HEK293 (cell line): Measurements from ENCODE around the gene FAF2.
A peak's percentile ranks its signal among the peaks of the same experiment; 100 is the strongest.

ENCODE experiments used
- CTCF ChIA-PET: fragments of 350-600 bp; formaldehyde crosslinking; extraction: SDS; loops from one replicate; lab custom pipeline; 2021; ENCODE audit warnings: antibody characterized with exemption; lab: Yijun Ruan, JAX
- POLR2A ChIA-PET: fragments of 300-600 bp; formaldehyde crosslinking; extraction: SDS; loops from one replicate; lab custom pipeline; 2020; ENCODE audit warnings: antibody characterized with exemption, inconsistent platforms; lab: Yijun Ruan, JAX
- H3K27ac ChIP-seq: fragments of 200-500 bp; sonication (Bioruptor generic); 2 replicates; pipeline ENCODE4 v1.5.1; 2014; ENCODE audit warnings: low read depth, low read length, control low read depth, inconsistent platforms; ENCODE audit errors: extremely low read depth
- H3K36me3 ChIP-seq, 2 experiments: fragments of 200-500 bp in 1 of 2; sonication (Bioruptor generic) in 1 of 2; 1 replicate in 1 of 2; 2 replicates in 1 of 2; pipeline ENCODE4 v1.5.1; 2014 to 2017; ENCODE audit warnings: inconsistent platforms in 2 of 2, low read length in 2 of 2; ENCODE audit not compliant: control insufficient read depth in 2 of 2, insufficient read depth in 1 of 2
- H3K4me1 ChIP-seq: fragments of 200-500 bp; sonication (Bioruptor generic); 2 replicates; pipeline ENCODE4 v1.5.1; 2014; ENCODE audit warnings: mild to moderate bottlenecking, low read length, inconsistent platforms; ENCODE audit not compliant: control insufficient read depth, insufficient read depth
- H3K4me3 ChIP-seq: 2 replicates; pipeline ENCODE4 v1.5.1; 2011; ENCODE audit warnings: low read depth, mild to moderate bottlenecking, control low read depth, low read length, moderate library complexity
- H3K9me3 ChIP-seq: fragments of 200-500 bp; sonication (Bioruptor generic); 2 replicates; pipeline ENCODE4 v1.5.1; 2014; ENCODE audit warnings: low read depth, low read length, inconsistent platforms; ENCODE audit not compliant: control insufficient read depth, insufficient read depth
- BCL11A ChIP-seq: fragments of 450-650 bp; formaldehyde crosslinking; IDR thresholded peaks from 2 replicates; pipeline ENCODE4 v1.5.1; 2016; ENCODE audit warnings: low read depth, missing biosample characterization, missing genetic modification characterization
- FEZF1 ChIP-seq: fragments of 450-650 bp; formaldehyde crosslinking; IDR thresholded peaks from 2 replicates; pipeline ENCODE4 v1.5.1; 2016; ENCODE audit warnings: missing biosample characterization, missing genetic modification characterization
- HIC1 ChIP-seq: fragments of 450-650 bp; formaldehyde crosslinking; IDR thresholded peaks from 2 replicates; pipeline ENCODE4 v1.5.1; 2016; ENCODE audit warnings: missing biosample characterization, missing genetic modification characterization
- HOXA7 ChIP-seq: sonication (generic); formaldehyde crosslinking; IDR thresholded peaks from 2 replicates; pipeline ENCODE4 v1.8.1; 2022; ENCODE audit warnings: missing genetic modification reagents, borderline replicate concordance
- PATZ1 ChIP-seq: fragments of 450-650 bp; formaldehyde crosslinking; IDR thresholded peaks from 2 replicates; pipeline ENCODE4 v1.5.1; 2016; ENCODE audit warnings: missing biosample characterization, missing genetic modification characterization
- SCRT2 ChIP-seq: fragments of 450-650 bp; formaldehyde crosslinking; IDR thresholded peaks from 2 replicates; pipeline ENCODE4 v1.5.1; 2016; ENCODE audit warnings: missing biosample characterization, missing genetic modification characterization
- SETDB1 ChIP-seq: IDR thresholded peaks from one replicate; pipeline ENCODE4 v1.6.1; 2017; ENCODE audit warnings: mild to moderate bottlenecking, low read length, moderate library complexity, mixed read lengths; ENCODE audit not compliant: insufficient read length
- SP7 ChIP-seq: fragments of 450-650 bp; formaldehyde crosslinking; IDR thresholded peaks from 2 replicates; pipeline ENCODE4 v1.5.1; 2016; ENCODE audit warnings: missing biosample characterization, missing genetic modification characterization
- ZFP41 ChIP-seq: fragments of 450-650 bp; formaldehyde crosslinking; IDR thresholded peaks from 2 replicates; pipeline ENCODE4 v1.5.1; 2016; ENCODE audit warnings: missing biosample characterization, missing genetic modification characterization, borderline replicate concordance
- ZNF121 ChIP-seq: fragments of 450-650 bp; formaldehyde crosslinking; IDR thresholded peaks from 2 replicates; pipeline ENCODE4 v1.5.1; 2016; ENCODE audit warnings: missing biosample characterization, missing genetic modification characterization
- ZNF132 ChIP-seq: fragments of 450-650 bp; formaldehyde crosslinking; IDR thresholded peaks from 2 replicates; pipeline ENCODE4 v1.5.1; 2017; ENCODE audit warnings: missing biosample characterization, missing genetic modification characterization, borderline replicate concordance
- ZNF148 ChIP-seq: fragments of 450-650 bp; formaldehyde crosslinking; IDR thresholded peaks from 2 replicates; pipeline ENCODE4 v1.5.0; 2017; ENCODE audit warnings: missing biosample characterization, missing genetic modification characterization, borderline replicate concordance
- ZNF157 ChIP-seq: fragments of 450-650 bp; formaldehyde crosslinking; IDR thresholded peaks from 2 replicates; pipeline ENCODE4 v1.5.1; 2016; ENCODE audit warnings: missing biosample characterization, missing genetic modification characterization
- ZNF184 ChIP-seq: fragments of 450-650 bp; IDR thresholded peaks from 2 replicates; pipeline ENCODE4 v1.5.1; 2018; ENCODE audit warnings: missing biosample characterization, mild to moderate bottlenecking, missing genetic modification characterization
- ZNF274 ChIP-seq, 2 experiments: fragments of 200-500 bp in 1 of 2; fragments of 450-650 bp in 1 of 2; sonication (Bioruptor generic) in 1 of 2; formaldehyde crosslinking in 1 of 2; IDR thresholded peaks; 2 replicates each; pipeline versions ENCODE4 v1.5.1 to v1.6.1; 2014 to 2016; ENCODE audit warnings: borderline replicate concordance in 1 of 2, inconsistent platforms in 1 of 2, low read length in 1 of 2, missing biosample characterization in 1 of 2, missing genetic modification characterization in 1 of 2
- ZNF350 ChIP-seq: fragments of 450-650 bp; formaldehyde crosslinking; IDR thresholded peaks from 2 replicates; pipeline ENCODE4 v1.5.0; 2017; ENCODE audit warnings: missing biosample characterization, mild to moderate bottlenecking, missing genetic modification characterization
- ZNF362 ChIP-seq: fragments of 450-650 bp; formaldehyde crosslinking; IDR thresholded peaks from 2 replicates; pipeline ENCODE4 v1.5.1; 2016; ENCODE audit warnings: missing biosample characterization, missing genetic modification characterization
- ZNF501 ChIP-seq: fragments of 450-650 bp; formaldehyde crosslinking; IDR thresholded peaks from 2 replicates; pipeline ENCODE4 v1.5.1; 2016; ENCODE audit warnings: missing biosample characterization, missing genetic modification characterization
- ZNF629 ChIP-seq: fragments of 450-650 bp; formaldehyde crosslinking; IDR thresholded peaks from 2 replicates; pipeline ENCODE4 v1.5.1; 2017; ENCODE audit warnings: missing biosample characterization, missing genetic modification characterization
- ZNF785 ChIP-seq: fragments of 450-650 bp; formaldehyde crosslinking; IDR thresholded peaks from 2 replicates; pipeline ENCODE4 v1.5.1; 2016; ENCODE audit warnings: missing biosample characterization, missing genetic modification characterization
- ZSCAN23 ChIP-seq: fragments of 450-650 bp; formaldehyde crosslinking; IDR thresholded peaks from 2 replicates; pipeline ENCODE4 v1.5.1; 2016; ENCODE audit warnings: missing biosample characterization, missing genetic modification characterization
- TF ChIP-seq, protein P1 (sequence below): fragments of 450-650 bp; formaldehyde crosslinking; IDR thresholded peaks from 2 replicates; pipeline ENCODE4 v1.5.1; 2016; ENCODE audit warnings: missing biosample characterization, missing genetic modification characterization, low read depth

Gene FAF2

DNA sequence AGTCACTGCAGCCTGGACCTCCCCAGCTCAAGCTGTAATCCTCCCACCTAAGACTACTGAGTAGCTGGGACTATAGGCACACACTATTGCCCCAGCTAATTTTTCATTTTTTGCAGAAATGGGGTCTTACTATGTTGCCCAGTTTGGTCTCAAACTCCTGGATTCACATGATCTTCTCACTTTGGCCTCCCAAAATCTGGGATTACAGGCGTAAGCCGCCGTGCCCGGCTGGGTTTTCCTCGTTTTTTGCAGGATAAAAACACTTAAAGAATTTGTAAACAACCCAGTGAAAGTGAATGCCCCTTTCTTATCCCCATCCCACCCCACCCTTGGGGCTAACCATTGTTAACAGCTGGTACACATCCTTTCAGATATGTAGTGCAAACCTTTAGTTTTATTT lies 39.6 kb upstream of the FAF2 start:
- Histone ChIP-seq H3K27ac (no peak overlapping the region), H3K9me3 (no peaks in the 10 kb centered on the region), H3K4me3 (no peak overlapping the region), H3K36me3 (peaks cover 8 to 47% of the 10 kb centered on the region in 2 experiments; a peak in 2 of 3 replicates), H3K4me1 (no peaks in the 10 kb centered on the region)
- TF ChIP-seq ZNF121 (tag by site-specific recombination) (peak; percentile 53; the same call in 1 of the 2 replicates), ZNF362 (tag by site-specific recombination) (no peak)
- CTCF ChIA-PET = no interaction called here
- POLR2A ChIA-PET = interaction anchor here (0.6 to 0.9 kb wide), 3 partner anchors 81 to 173 kb away, joined by 3 to 4 read pairs (median 3); no protein-coding TSS in a partner anchor

DNA sequence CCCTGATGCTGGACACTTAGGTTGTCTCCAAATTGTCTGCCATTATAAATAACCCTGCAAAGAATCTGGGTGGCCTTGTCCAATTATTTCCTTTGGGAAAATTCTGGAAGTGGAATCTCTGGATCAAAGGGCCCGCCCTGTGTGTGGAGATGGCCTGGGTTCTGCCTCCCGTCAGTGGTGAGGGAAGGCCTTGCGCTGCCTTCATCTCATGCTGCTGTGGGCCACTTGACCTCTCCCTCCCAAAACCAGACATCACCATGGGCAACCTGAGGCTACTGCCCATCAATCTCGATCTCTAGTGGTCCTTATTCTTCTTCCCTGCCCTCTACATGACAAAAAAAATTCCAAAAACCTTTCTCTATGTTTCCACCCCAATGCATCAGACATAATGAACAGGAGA lies 38.4 kb upstream of the FAF2 start:
- H3K27ac ChIP-seq = no peak overlapping the region
- ChIA-PET CTCF (interaction anchor here (1.0 kb wide), 1 partner anchor 38 kb away, joined by 3 read pairs; no protein-coding TSS in a partner anchor), POLR2A (no interaction called here)
- H3K4me1 ChIP-seq = no peaks in the 10 kb centered on the region
- H3K36me3 ChIP-seq = peaks cover 8 to 46% of the 10 kb centered on the region in 2 experiments; a peak in 2 of 3 replicates
- no peaks in the 10 kb centered on the region for H3K9me3 ChIP-seq
- TF ChIP-seq ZNF785 (tag by site-specific recombination) (no peak), ZFP41 (tag by site-specific recombination) (no peak), BCL11A (tag by site-specific recombination) (no peak), ZSCAN23 (tag by site-specific recombination) (no peak), ZNF350 (tag by site-specific recombination) (no peak), ZNF184 (tag by site-specific recombination) (no peak), ZNF157 (tag by site-specific recombination) (no peak), PATZ1 (tag by site-specific recombination) (no peak), HIC1 (tag by site-specific recombination) (no peak), ZNF274 (IDR thresholded peaks at IDR 0.05; ENCODE audit: low read length) (no peak), ZNF274 (tag by site-specific recombination; IDR thresholded peaks at IDR 0.05; ENCODE audit: borderline replicate concordance) (no peak), SCRT2 (no peak), ZNF132 (tag by site-specific recombination) (no peak), SP7 (tag by site-specific recombination) (no peak), ZNF629 (no peak), ZNF148 (no peak), SETDB1 (no peak), ZNF501 (tag by site-specific recombination) (no peak), HOXA7 (CRISPR knock-in tag) (no peak), FEZF1 (tag by site-specific recombination) (no peak)
- TF ChIP-seq, protein P1, sequence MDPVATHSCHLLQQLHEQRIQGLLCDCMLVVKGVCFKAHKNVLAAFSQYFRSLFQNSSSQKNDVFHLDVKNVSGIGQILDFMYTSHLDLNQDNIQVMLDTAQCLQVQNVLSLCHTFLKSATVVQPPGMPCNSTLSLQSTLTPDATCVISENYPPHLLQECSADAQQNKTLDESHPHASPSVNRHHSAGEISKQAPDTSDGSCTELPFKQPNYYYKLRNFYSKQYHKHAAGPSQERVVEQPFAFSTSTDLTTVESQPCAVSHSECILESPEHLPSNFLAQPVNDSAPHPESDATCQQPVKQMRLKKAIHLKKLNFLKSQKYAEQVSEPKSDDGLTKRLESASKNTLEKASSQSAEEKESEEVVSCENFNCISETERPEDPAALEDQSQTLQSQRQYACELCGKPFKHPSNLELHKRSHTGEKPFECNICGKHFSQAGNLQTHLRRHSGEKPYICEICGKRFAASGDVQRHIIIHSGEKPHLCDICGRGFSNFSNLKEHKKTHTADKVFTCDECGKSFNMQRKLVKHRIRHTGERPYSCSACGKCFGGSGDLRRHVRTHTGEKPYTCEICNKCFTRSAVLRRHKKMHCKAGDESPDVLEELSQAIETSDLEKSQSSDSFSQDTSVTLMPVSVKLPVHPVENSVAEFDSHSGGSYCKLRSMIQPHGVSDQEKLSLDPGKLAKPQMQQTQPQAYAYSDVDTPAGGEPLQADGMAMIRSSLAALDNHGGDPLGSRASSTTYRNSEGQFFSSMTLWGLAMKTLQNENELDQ (tag by site-specific recombination) = no peak
- TF ChIP-seq, all 188 proteins: peak for 0
- H3K4me3 ChIP-seq = no peak overlapping the region
